GM06990 (cell line): Measurements from ENCODE around the gene PEX5.
"Not testable (repeated sequence)": the region's sequence is repeated elsewhere in the genome, so short reads cannot be mapped to it uniquely, and the experiment has no call there.

Experiments
- DNase-seq: peaks from one replicate; pipeline ENCODE4 v3.0.0-alpha.2; 2011; ENCODE audit not compliant: insufficient read length; ENCODE audit errors: extremely low read depth
- H3K27me3 ChIP-seq: replicated peaks from 2 replicates; pipeline ENCODE4 v1.6.0; 2011; ENCODE audit warnings: low read length; ENCODE audit not compliant: control insufficient read depth, insufficient read depth
- H3K36me3 ChIP-seq: 2 replicates; pipeline ENCODE4 v1.5.1; 2011; ENCODE audit warnings: low read length; ENCODE audit not compliant: control insufficient read depth, insufficient read depth
- H3K4me3 ChIP-seq: replicated peaks from 2 replicates; pipeline ENCODE4 v1.5.1; 2011; ENCODE audit warnings: low read depth, mild to moderate bottlenecking, control low read depth, low read length
- CTCF ChIP-seq: IDR thresholded peaks from 2 replicates; pipeline ENCODE4 v1.5.1; 2011; ENCODE audit warnings: low read length, control low read depth, mild to moderate bottlenecking, inconsistent platforms; ENCODE audit not compliant: insufficient read depth, poor library complexity, severe bottlenecking

Gene PEX5

GRCh38 chr12:7178481-7178880 lies 11.0 kb upstream of the PEX5 start:
- no peak for DNase-seq
- H3K4me3 ChIP-seq: no peak overlapping the region

GRCh38 chr12:7180685-7181084 lies 8.8 kb upstream of the PEX5 start:
- no peak overlapping the region for H3K4me3 ChIP-seq
- no peak for TF ChIP-seq CTCF
- DNase-seq: no peak
- H3K27me3 ChIP-seq: no peaks in the 10 kb centered on the region
- no peaks in the 10 kb centered on the region for H3K36me3 ChIP-seq

More at GRCh38 chr12:7178481-7178880, 11.0 kb upstream of the PEX5 start:
- Histone ChIP-seq H3K27me3 (no peaks in the 10 kb centered on the region), H3K36me3 (no peaks in the 10 kb centered on the region)
- no peak for TF ChIP-seq CTCF

- H3K27me3 ChIP-seq, H3K4me3 ChIP-seq, DNase-seq, H3K36me3 ChIP-seq: not testable (repeated sequence)
Measured at GRCh38 chr12:7186058-7186457, 3.4 kb upstream of the PEX5 start.

- Histone ChIP-seq H3K4me3 (peak overlapping the region; percentile 74), H3K27me3 (no peaks in the 10 kb centered on the region), H3K36me3 (no peaks in the 10 kb centered on the region)
- peak; percentile 83 for TF ChIP-seq CTCF
- DNase-seq: peak; percentile 51
Measured at GRCh38 chr12:7188562-7189397, 706 bp upstream of the PEX5 start.

GRCh38 chr12:7190268-7191055 lies 976 bp downstream of the PEX5 start:
- no peak for TF ChIP-seq CTCF
- DNase-seq: peak; percentile 17
- Histone ChIP-seq H3K36me3 (no peaks in the 10 kb centered on the region; the same call in 1 of the 2 replicates), H3K27me3 (no peaks in the 10 kb centered on the region), H3K4me3 (peak overlapping the region; percentile 79)

GRCh38 chr12:7193674-7194073 lies 4.2 kb downstream of the PEX5 start:
- Histone ChIP-seq H3K4me3 (no peak overlapping the region), H3K27me3 (no peaks in the 10 kb centered on the region), H3K36me3 (no peaks in the 10 kb centered on the region; the same call in 1 of the 2 replicates)
- no peak for TF ChIP-seq CTCF
- no peak for DNase-seq
